Ovary (tissue), 3 donors: ENCODE measurements around the gene FANCG.

Source experiments
- EP300 ChIP-seq: sonication (generic); formaldehyde crosslinking; IDR thresholded peaks from one replicate; pipeline ENCODE4 v1.6.1; 2017; ENCODE audit warnings: antibody characterized with exemption
- POLR2A ChIP-seq: fragments of 450-650 bp; IDR thresholded peaks from one replicate; pipeline ENCODE4 v1.6.1; 2017; ENCODE audit warnings: antibody characterized with exemption, mild to moderate bottlenecking, moderate library complexity
- TF ChIP-seq, protein P1 (sequence below), 3 donors: fragments of 450-650 bp in 2 of 3; fragments of 200-600 bp in 1 of 3; IDR thresholded peaks; one replicate each; pipeline versions ENCODE4 v1.5.1 to v1.8.0; 2016 to 2022; ENCODE audit warnings: antibody characterized with exemption in 3 of 3, mild to moderate bottlenecking in 1 of 3
- donor health status: DM: no; HTN: no; CAD: no.

DNA sequence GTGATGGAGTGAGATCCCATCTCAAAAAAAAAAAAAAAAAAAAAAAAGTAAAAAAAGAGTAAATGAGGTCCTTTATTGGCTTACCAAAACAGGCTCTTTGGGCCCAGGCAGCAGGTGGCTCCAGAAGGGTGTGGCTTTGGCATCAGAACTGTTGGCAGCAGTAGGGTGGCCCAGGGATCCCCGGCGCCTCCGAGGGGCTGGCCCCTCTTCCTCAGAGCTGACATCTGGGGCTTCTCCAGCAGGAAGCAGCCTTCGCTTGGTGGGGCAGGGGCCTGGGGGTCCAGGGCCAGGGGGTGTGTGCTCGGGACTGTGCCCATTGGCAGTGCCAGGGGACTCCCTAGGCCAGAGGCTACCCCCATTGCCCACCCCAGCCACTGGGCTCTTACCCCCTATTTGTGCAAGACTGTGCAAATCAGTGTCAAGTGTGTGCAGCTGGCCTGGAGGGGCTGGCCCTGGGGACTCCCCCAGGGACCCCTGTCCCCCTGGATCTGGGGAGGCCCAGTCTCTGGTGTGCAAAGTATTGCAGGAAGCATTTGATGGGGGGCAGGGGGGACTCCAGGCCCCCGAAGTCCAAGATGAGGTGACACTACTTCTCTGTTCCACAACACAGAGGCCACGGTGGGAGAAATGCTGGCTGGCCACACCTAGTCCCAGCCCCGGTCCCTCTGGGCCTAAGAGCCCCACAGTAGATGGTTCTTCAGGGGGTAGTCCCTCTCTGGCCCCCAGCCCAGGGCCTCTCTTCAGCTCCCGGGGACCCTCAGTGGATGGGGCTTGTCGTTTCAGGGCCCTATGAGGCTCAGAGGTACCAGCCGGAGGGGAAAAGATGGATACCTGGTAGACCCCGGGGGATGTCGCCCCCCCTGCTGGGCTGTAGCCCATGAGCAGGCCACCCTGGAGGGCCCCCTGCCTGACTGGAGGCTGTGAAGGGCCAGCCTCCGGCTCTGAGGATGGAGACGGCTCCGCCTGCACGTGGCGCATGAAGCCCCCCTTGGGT lies 27.9 kb upstream of the FANCG start:
- TF ChIP-seq EP300 (no peak), POLR2A (no peak)
- TF ChIP-seq, protein P1, sequence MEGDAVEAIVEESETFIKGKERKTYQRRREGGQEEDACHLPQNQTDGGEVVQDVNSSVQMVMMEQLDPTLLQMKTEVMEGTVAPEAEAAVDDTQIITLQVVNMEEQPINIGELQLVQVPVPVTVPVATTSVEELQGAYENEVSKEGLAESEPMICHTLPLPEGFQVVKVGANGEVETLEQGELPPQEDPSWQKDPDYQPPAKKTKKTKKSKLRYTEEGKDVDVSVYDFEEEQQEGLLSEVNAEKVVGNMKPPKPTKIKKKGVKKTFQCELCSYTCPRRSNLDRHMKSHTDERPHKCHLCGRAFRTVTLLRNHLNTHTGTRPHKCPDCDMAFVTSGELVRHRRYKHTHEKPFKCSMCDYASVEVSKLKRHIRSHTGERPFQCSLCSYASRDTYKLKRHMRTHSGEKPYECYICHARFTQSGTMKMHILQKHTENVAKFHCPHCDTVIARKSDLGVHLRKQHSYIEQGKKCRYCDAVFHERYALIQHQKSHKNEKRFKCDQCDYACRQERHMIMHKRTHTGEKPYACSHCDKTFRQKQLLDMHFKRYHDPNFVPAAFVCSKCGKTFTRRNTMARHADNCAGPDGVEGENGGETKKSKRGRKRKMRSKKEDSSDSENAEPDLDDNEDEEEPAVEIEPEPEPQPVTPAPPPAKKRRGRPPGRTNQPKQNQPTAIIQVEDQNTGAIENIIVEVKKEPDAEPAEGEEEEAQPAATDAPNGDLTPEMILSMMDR (IDR thresholded peaks at IDR 0.05), result no peak
